Measurements from ENCODE around the gene ORMDL1.
"Not testable (repeated sequence)": the region's sequence is repeated elsewhere in the genome, so short reads cannot be mapped to it uniquely, and the experiment has no call there.

Gene ORMDL1

GRCh38 chr2:189797902-189798301 lies 13.8 kb upstream of the ORMDL1 start:
- H3K4me3 Mint-ChIP-seq = no peak overlapping the region
- peaks cover 2% of the 10 kb centered on the region for H3K4me1 Mint-ChIP-seq (ENCODE audit: low read depth)
- no peaks in the 10 kb centered on the region for H3K9me3 Mint-ChIP-seq (ENCODE audit: low read depth)
- no peak overlapping the region for H3K27ac Mint-ChIP-seq
- no peaks in the 10 kb centered on the region for H3K27me3 Mint-ChIP-seq
- peaks cover 16% of the 10 kb centered on the region for H3K36me3 Mint-ChIP-seq

- Mint-ChIP-seq H3K4me3 (no peak overlapping the region), H3K36me3 (peaks cover 15% of the 10 kb centered on the region), H3K4me1 (ENCODE audit: low read depth) (peaks cover 6% of the 10 kb centered on the region), H3K27me3 (no peaks in the 10 kb centered on the region), H3K9me3 (ENCODE audit: low read depth) (no peaks in the 10 kb centered on the region), H3K27ac (no peak overlapping the region)
Observed at GRCh38 chr2:189794310-189794709, 10.2 kb upstream of the ORMDL1 start.

GRCh38 chr2:189791338-189792042 lies 7.4 kb upstream of the ORMDL1 start:
- H3K27ac Mint-ChIP-seq = no peak overlapping the region
- H3K4me1 Mint-ChIP-seq (ENCODE audit: low read depth) = peaks cover 16% of the 10 kb centered on the region
- no peak overlapping the region for H3K4me3 Mint-ChIP-seq
- no peaks in the 10 kb centered on the region for H3K9me3 Mint-ChIP-seq (ENCODE audit: low read depth)
- no peaks in the 10 kb centered on the region for H3K27me3 Mint-ChIP-seq
- H3K36me3 Mint-ChIP-seq = peaks cover 13% of the 10 kb centered on the region

- H3K4me1 Mint-ChIP-seq (ENCODE audit: low read depth) = peaks cover 66% of the 10 kb centered on the region
Observed at GRCh38 chr2:189783451-189783926, 650 bp downstream of the ORMDL1 start.

GRCh38 chr2:189782221-189782671 lies 1.9 kb downstream of the ORMDL1 start:
- peaks cover 20% of the 10 kb centered on the region for H3K36me3 Mint-ChIP-seq
- H3K9me3 Mint-ChIP-seq (ENCODE audit: low read depth) = no peaks in the 10 kb centered on the region
- peak overlapping the region; percentile 95 for H3K4me3 Mint-ChIP-seq
- peak overlapping the region; percentile 56 for H3K27ac Mint-ChIP-seq
- H3K27me3 Mint-ChIP-seq = no peaks in the 10 kb centered on the region
- H3K4me1 Mint-ChIP-seq (ENCODE audit: low read depth) = peaks cover 63% of the 10 kb centered on the region

More at GRCh38 chr2:189783451-189783926, 650 bp downstream of the ORMDL1 start:
- Mint-ChIP-seq H3K9me3 (ENCODE audit: low read depth) (no peaks in the 10 kb centered on the region), H3K27me3 (no peaks in the 10 kb centered on the region), H3K27ac (peak overlapping the region; percentile 95), H3K4me3 (peak overlapping the region; percentile 95), H3K36me3 (peaks cover 26% of the 10 kb centered on the region)

GRCh38 chr2:189772212-189772611 lies 11.9 kb downstream of the ORMDL1 start:
- H3K36me3 Mint-ChIP-seq = peaks cover 7% of the 10 kb centered on the region
- H3K27ac Mint-ChIP-seq = peak overlapping the region; percentile 34
- H3K4me3 Mint-ChIP-seq = no peak overlapping the region
- H3K9me3 Mint-ChIP-seq (ENCODE audit: low read depth) = no peaks in the 10 kb centered on the region
- H3K4me1 Mint-ChIP-seq (ENCODE audit: low read depth) = peaks cover 5% of the 10 kb centered on the region
- H3K27me3 Mint-ChIP-seq = no peaks in the 10 kb centered on the region

GRCh38 chr2:189770590-189771322 lies 13.4 kb downstream of the ORMDL1 start:
- no peaks in the 10 kb centered on the region for H3K4me1 Mint-ChIP-seq (ENCODE audit: low read depth)
- no peak overlapping the region for H3K27ac Mint-ChIP-seq
- H3K4me3 Mint-ChIP-seq = no peak overlapping the region
- H3K36me3 Mint-ChIP-seq = peaks cover 14% of the 10 kb centered on the region
- H3K27me3 Mint-ChIP-seq = no peaks in the 10 kb centered on the region
- H3K9me3 Mint-ChIP-seq (ENCODE audit: low read depth) = no peaks in the 10 kb centered on the region

- Mint-ChIP-seq H3K36me3 (peaks cover 12% of the 10 kb centered on the region), H3K4me3 (peak overlapping the region; percentile 63), H3K4me1 (ENCODE audit: low read depth) (peaks cover 11% of the 10 kb centered on the region), H3K27ac (no peak overlapping the region), H3K9me3 (ENCODE audit: low read depth) (no peaks in the 10 kb centered on the region), H3K27me3 (no peaks in the 10 kb centered on the region)
Observed at GRCh38 chr2:189763908-189764661, 20.1 kb downstream of the ORMDL1 start.

GRCh38 chr2:189762551-189763298 lies 21.4 kb downstream of the ORMDL1 start, which contains the start of gene OSGEPL1:
OSGEPL1 (minus strand) TSS chr2:189762792; CDS start chr2:189761640, 1,152 bp downstream.
- H3K4me3 Mint-ChIP-seq = peak within 1 kb of the TSS; percentile 93

GRCh38 chr2:189762229-189762550 lies 21.9 kb downstream of the ORMDL1 start:
- no peaks in the 10 kb centered on the region for H3K27me3 Mint-ChIP-seq
- peaks cover 8% of the 10 kb centered on the region for H3K36me3 Mint-ChIP-seq
- H3K4me1 Mint-ChIP-seq (ENCODE audit: low read depth) = peaks cover 11% of the 10 kb centered on the region
- no peaks in the 10 kb centered on the region for H3K9me3 Mint-ChIP-seq (ENCODE audit: low read depth)
- H3K27ac Mint-ChIP-seq = peak overlapping the region; percentile 94
- H3K4me3 Mint-ChIP-seq = peak overlapping the region; percentile 93

More at GRCh38 chr2:189762551-189763298, 21.4 kb downstream of the ORMDL1 start, which contains the start of gene OSGEPL1:
- peaks cover 11% of the 10 kb centered on the region for H3K4me1 Mint-ChIP-seq (ENCODE audit: low read depth)
- H3K9me3 Mint-ChIP-seq (ENCODE audit: low read depth) = no peaks in the 10 kb centered on the region
- no peaks in the 10 kb centered on the region for H3K27me3 Mint-ChIP-seq
- peak within 1 kb of the TSS; percentile 94 for H3K27ac Mint-ChIP-seq
- H3K36me3 Mint-ChIP-seq = peaks cover 9% of the 10 kb centered on the region

GRCh38 chr2:189760154-189760553 lies 24.0 kb downstream of the ORMDL1 start:
- not testable (repeated sequence) for H3K9me3 Mint-ChIP-seq (ENCODE audit: low read depth); H3K4me3 Mint-ChIP-seq; H3K27ac Mint-ChIP-seq; H3K27me3 Mint-ChIP-seq; H3K36me3 Mint-ChIP-seq
- H3K4me1 Mint-ChIP-seq (ENCODE audit: low read depth) = peaks cover 11% of the 10 kb centered on the region

GRCh38 chr2:189756311-189756952 lies 27.7 kb downstream of the ORMDL1 start:
- no peak overlapping the region for H3K4me3 Mint-ChIP-seq
- no peaks in the 10 kb centered on the region for H3K27me3 Mint-ChIP-seq
- peaks cover 2% of the 10 kb centered on the region for H3K36me3 Mint-ChIP-seq
- H3K4me1 Mint-ChIP-seq (ENCODE audit: low read depth) = peaks cover 2% of the 10 kb centered on the region
- H3K27ac Mint-ChIP-seq = no peak overlapping the region
- H3K9me3 Mint-ChIP-seq (ENCODE audit: low read depth) = no peaks in the 10 kb centered on the region

- Mint-ChIP-seq H3K36me3 (peaks cover 2% of the 10 kb centered on the region), H3K4me1 (ENCODE audit: low read depth) (peaks cover 2% of the 10 kb centered on the region), H3K27ac (peak overlapping the region; percentile 17), H3K4me3 (no peak overlapping the region), H3K27me3 (no peaks in the 10 kb centered on the region), H3K9me3 (ENCODE audit: low read depth) (no peaks in the 10 kb centered on the region)
Observed at GRCh38 chr2:189751080-189751658, 33.0 kb downstream of the ORMDL1 start.

All from activated naive CD8-positive, alpha-beta T cell (primary cell).